Measurements from ENCODE around the gene ARHGAP8.

ARHGAP8 gene

GRCh38 chr22:44752285-44753188 is at the start of gene ARHGAP8:
TSS of gene ARHGAP8 (plus strand) at chr22:44752575. CDS start at chr22:44786528, 33,953 bp downstream.
- no peak for DNase-seq

DNA sequence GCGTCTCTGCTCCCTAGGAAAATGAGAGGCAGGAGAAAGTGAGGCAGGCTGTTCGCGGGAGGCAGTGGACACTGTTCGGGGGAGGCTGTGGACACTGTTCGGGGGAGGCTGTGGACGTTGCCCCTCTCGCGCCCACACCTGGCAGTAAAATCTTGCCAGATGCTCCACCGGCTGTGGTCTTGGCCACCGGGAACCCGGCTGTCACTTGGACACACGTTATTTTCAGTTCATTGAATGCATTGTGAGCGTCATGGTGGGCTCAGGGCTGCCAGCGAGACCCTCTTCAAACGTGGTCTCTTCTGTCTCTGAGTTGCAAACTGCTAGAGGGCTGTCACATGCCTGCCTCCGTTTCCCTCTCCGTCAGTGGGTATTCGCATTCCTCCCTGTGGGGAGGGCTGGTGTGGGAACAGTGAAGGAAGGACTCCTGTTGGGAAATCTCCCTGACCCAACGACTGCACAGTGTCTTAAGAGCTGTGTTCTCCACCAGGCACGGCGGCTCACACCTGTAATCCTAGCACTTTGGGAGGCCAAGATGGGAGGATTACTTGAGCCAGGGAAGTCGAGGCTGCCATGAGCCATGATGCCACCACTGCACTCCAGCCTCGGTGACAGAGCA is 49.0 kb upstream of the ARHGAP8 start:
- DNase-seq = no peak

GRCh38 chr22:44704159-44705021 is 48.0 kb upstream of the ARHGAP8 start:
- no peak for DNase-seq

DNA sequence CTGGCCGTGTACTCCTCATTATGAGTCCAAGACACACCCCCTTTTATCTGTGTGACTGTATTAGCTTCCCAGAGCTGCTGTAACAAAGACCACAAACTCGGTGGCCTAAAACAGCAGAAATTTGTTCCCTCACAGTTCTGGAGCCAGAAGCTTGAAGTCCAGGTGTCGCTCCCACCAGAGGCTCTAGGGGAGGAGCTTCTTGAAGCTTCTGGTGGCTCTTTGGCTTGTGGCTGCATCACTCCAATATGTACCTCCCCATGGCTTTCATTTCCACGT is 47.4 kb upstream of the ARHGAP8 start:
- DNase-seq = no peak

DNA sequence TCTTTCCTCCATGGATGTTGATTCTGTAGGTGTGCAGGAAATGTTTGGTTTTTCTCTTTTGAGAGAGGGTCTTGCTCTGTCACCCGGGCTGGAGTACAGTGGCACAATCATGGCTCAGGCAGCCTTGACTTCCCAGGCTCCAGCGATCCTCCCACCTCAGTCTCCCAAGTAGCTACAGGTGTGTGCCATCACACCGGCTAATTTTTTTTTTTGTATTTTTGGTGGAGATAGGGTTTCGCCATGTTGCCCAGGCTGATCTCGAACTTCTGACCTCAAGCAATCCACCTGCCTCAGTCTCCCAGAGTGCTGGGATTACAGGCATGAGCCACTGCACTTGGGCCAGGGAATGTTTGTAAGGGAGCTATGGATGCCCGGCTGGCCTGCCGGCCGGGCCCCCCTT is 45.9 kb upstream of the ARHGAP8 start:
- DNase-seq = no peak

DNA sequence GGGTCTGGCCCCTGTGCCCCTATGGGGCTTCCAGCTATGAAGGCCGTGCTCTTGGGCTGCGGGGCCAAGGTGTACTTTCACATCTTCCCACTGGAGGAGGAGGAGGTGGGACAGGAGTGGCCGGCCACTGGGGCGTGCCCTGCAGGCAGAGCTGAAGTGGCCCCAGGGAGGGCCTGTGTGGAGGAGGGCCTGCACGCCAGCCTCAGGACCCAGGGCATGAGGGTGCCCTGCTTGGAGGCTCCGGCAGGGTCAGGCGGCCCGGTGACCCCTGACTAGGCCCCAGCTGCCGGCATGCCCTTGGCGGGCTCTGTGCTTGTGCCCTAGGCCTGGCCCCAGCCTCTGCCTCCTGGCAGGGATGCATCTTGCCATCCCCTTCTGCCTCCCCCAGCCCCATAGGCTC is 45.2 kb upstream of the ARHGAP8 start:
- DNase-seq = no peak

GRCh38 chr22:44707752-44708151 is 44.6 kb upstream of the ARHGAP8 start:
- DNase-seq = no peak

DNA sequence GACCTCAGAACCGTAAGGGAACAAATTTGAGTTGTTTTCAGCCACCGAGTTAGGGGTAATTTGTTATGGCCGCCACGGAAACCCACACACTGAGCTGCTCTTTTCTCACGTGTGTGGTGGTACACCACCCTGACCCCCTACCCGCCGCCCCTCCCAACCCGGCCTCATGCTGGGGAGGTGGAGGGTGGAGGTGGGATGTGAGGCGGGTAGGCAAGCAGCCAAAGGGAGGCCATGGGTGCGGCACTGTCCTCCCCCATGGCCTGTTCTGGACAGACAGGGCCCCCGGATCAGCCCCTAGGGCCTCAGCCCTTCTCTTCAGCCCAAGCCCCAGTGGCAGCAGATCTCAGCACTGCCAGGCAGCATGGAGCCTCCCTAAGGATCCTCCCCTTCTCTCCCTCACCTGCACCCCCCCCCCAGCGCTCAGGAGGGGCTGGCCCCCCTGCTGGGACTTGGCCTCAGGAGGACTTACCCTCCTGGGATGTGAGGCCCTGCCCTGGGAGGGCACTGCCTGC is 42.4 kb upstream of the ARHGAP8 start:
- DNase-seq = no peak

DNA sequence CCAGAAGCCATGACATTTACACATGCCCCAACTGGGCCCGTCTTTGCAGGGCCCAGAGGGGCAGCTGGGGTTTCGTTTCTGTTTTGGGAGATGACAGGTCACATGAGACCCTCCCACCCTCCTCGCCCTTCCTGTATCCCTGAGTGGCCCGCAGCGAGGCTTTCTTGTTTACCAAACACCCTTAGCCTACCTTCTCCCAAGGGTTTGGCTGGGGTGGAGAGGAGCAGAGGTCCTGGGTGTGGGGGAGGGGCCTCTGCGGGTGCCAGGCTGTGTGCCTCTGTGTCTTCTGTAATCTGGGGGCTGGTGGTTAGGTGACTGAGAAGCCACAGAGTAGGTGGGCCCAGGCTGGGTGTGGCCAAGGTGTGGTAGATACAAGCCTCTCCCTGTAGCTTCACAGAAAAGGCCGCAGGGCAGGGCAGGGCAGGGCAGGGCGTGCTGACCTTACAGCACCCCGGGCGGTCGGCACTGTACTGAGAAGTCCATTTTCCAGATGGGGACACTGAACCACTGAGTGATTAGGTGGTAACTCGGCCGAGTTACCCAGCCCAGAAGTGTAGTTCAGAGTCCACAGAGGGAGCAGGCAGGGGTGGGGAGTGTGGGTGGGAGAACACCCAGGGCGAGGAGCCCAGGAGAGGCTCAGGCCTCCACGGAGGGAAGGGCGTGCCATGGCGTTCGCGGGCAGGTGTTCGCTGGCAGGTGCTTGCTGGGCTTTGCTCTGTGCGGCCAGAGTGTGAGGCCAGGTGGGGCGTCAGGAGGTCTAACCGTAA is 41.7 kb upstream of the ARHGAP8 start:
- no peak for DNase-seq

DNA sequence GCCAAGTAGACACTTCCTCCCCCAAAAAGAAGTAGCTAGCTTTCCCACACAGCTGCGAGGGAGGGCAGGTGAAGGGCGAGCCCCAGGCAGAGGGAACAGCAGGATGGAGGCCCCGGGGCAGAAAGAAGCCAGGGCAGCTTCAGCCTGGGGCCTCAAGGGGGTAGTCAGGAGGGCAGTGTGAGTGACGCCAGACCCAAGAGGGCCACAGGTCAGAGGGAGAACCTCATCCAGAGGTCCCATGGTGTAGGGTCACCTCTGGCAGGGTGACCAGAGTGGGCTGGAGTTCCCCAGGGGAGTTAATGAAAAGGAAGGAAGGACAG is 41.2 kb upstream of the ARHGAP8 start:
- no peak for DNase-seq

- DNase-seq = no peak
Measured at GRCh38 chr22:44711690-44712555, 40.5 kb upstream of the ARHGAP8 start.

GRCh38 chr22:44712962-44713361 is 39.4 kb upstream of the ARHGAP8 start:
- no peak for DNase-seq

- no peak for DNase-seq
Measured at GRCh38 chr22:44714703-44715350, 37.5 kb upstream of the ARHGAP8 start.

GRCh38 chr22:44718418-44718817 is 34.0 kb upstream of the ARHGAP8 start:
- no peak for DNase-seq

DNA sequence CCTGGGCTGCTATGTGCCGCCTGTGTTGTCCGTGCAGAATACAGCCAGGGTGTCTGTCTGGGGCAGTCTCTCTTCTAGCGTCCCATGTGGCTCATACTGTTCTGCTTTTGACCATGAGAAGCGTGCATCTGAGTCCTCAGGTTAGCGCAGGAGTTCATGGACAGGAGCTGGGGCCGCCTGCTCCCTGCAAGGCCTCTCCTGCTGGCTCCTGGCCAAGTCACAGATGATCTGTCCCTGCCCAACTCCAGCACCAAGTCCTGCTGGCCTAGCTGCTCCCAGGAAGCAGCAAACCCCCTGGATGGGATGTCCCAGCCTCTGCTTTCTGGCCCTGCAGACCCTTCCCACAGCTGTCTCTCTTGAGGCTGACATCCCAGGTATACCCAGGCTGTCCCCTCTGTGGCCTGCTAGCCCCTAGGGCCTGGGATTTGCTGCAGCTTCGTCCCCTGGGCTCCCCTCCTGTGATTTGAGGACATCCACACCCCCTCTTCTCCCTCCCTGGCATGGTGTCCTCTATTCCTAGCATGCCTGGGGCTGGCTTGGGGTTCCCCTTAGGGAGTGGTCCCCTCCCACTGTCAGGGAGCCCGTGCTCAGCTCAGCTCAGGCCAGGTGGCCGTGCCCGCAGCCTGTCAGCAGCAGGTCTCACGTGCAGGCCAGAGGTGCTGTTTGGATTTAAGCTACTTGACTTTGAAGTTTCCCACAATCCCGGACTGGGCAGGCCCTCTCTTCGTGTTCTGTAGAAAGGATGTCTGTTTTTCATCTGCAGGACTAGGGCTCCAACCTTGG is 32.6 kb upstream of the ARHGAP8 start:
- no peak for DNase-seq

DNA sequence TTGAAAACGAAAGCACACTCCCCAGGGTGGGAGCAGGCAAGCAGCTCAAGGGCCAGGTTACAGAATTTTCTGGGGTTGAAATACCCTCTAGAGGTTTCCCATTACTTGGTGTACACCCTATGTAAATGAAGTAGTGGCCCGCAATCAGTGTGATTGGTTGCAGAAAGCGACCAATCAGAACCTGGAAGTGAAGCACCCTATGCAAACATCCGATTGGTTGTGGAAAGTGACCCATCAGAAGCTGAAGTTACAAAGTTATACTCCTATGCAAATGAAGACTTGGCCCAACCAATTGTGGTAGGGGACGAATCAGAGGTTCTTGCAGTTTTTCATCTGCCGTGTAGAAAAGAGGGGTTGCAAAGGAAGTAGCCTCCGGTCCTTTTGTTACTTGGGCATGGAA is 31.2 kb upstream of the ARHGAP8 start:
- DNase-seq = no peak

GRCh38 chr22:44722611-44723010 is 29.8 kb upstream of the ARHGAP8 start:
- no peak for DNase-seq

GRCh38 chr22:44723801-44724200 is 28.6 kb upstream of the ARHGAP8 start:
- no peak for DNase-seq

DNA sequence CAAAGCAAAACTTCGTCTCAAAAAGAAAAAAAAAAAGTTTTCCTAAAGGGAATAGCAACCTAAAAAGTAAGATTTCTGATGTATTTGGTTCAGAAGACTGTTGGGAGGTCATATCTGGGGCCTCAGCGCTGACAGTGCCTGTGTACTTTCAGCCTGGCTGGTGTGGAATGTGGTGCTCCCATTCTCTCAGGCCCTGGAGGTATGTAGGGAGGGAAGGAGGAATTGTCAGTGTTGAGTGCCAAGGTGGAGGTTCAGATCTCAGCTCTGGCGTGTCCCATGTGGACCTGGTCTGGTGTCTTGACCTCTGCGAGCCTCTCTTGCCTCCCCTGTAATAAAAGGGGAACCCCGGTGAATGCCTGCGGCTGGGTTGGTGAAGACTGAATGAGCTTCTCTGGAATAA is 28.0 kb upstream of the ARHGAP8 start:
- no peak for DNase-seq

DNA sequence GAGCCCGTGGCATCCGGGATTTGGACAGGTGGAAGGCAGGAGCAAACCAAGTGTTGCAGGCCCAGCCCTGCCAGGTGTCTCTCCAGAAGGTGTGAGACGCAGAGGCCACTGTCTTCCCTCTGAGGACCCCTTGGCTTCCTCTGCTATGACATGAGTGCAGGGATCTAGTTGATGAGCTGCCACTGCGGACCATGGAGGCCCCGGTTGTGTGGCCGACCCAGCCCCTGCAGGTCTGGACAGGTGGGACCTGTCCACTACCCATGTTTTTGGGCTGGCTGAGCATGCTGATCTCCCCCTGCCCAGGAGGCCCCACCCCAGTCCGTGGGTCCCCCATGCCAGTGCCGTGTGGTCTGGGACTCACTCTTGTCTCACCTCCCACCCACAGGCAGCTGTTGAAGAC is 27.5 kb upstream of the ARHGAP8 start:
- DNase-seq = no peak
